Subcutaneous abdominal adipose tissue (tissue), 5 donors: ENCODE measurements around the gene NAV2.

Experiments
- H3K27ac ChIP-seq: one replicate; pipeline ENCODE4 v1.7.0; 2013; ENCODE audit warnings: low read depth, mild to moderate bottlenecking, inconsistent platforms, low read length, moderate library complexity
- H3K27me3 ChIP-seq, 5 donors: one replicate each; pipeline ENCODE4 v1.7.0; 2013; ENCODE audit warnings: low read length in 5 of 5, inconsistent platforms in 1 of 5; ENCODE audit not compliant: control insufficient read depth in 5 of 5, insufficient read depth in 4 of 5
- H3K36me3 ChIP-seq, 5 donors: one replicate each; pipeline ENCODE4 v1.7.0; 2013; ENCODE audit warnings: low read length in 5 of 5; ENCODE audit not compliant: control insufficient read depth in 5 of 5, insufficient read depth in 5 of 5
- H3K4me1 ChIP-seq, 5 donors: one replicate each; pipeline ENCODE4 v1.7.0; 2013; ENCODE audit warnings: low read length in 5 of 5, mild to moderate bottlenecking in 3 of 5, moderate library complexity in 1 of 5; ENCODE audit not compliant: control insufficient read depth in 5 of 5, insufficient read depth in 5 of 5
- H3K4me3 ChIP-seq, 5 donors: one replicate each; pipeline ENCODE4 v1.7.0; 2013; ENCODE audit warnings: low read length in 5 of 5, low read depth in 1 of 5
- H3K9ac ChIP-seq, 5 donors: one replicate each; pipeline ENCODE4 v1.7.0; 2013; ENCODE audit warnings: low read length in 5 of 5, mild to moderate bottlenecking in 4 of 5, moderate library complexity in 3 of 5
- H3K9me3 ChIP-seq, 5 donors: one replicate each; pipeline ENCODE4 v1.7.0; 2013; ENCODE audit warnings: low read length in 5 of 5; ENCODE audit not compliant: control insufficient read depth in 5 of 5
- donor health status: healthy.
- donor health status: healthy.
- donor health status: healthy.
- donor health status: healthy.
- donor health status: healthy.

Gene NAV2

GRCh38 chr11:20020198-20020597 lies 307.6 kb downstream of the NAV2 start:
- H3K27ac ChIP-seq: no peak overlapping the region
- H3K4me3 ChIP-seq: no peak overlapping the region
- H3K36me3 ChIP-seq: no peaks in the 10 kb centered on the region
- no peaks in the 10 kb centered on the region for H3K9me3 ChIP-seq
- peaks cover 0 to 7% (median 3%) of the 10 kb centered on the region in 5 donors for H3K4me1 ChIP-seq
- no peak overlapping the region for H3K9ac ChIP-seq
- peaks cover 0 to under 1% (median 0%) of the 10 kb centered on the region in 5 donors for H3K27me3 ChIP-seq

GRCh38 chr11:20020716-20021115 lies 308.1 kb downstream of the NAV2 start:
- Histone ChIP-seq H3K36me3 (no peaks in the 10 kb centered on the region), H3K9ac (no peak overlapping the region), H3K27me3 (peaks cover 0 to 4% (median 0%) of the 10 kb centered on the region in 5 donors), H3K4me1 (peaks cover 0 to 11% (median 3%) of the 10 kb centered on the region in 5 donors), H3K4me3 (no peak overlapping the region), H3K9me3 (no peaks in the 10 kb centered on the region), H3K27ac (no peak overlapping the region)

GRCh38 chr11:20021212-20021611 lies 308.6 kb downstream of the NAV2 start:
- no peaks in the 10 kb centered on the region for H3K36me3 ChIP-seq
- peaks cover 0 to 4% (median 0%) of the 10 kb centered on the region in 5 donors for H3K27me3 ChIP-seq
- no peak overlapping the region for H3K27ac ChIP-seq
- peaks cover 0 to 12% (median 3%) of the 10 kb centered on the region in 5 donors for H3K4me1 ChIP-seq
- H3K9ac ChIP-seq: no peak overlapping the region
- no peak overlapping the region for H3K4me3 ChIP-seq
- H3K9me3 ChIP-seq: no peaks in the 10 kb centered on the region

- H3K9ac ChIP-seq: no peak overlapping the region
- H3K36me3 ChIP-seq: no peaks in the 10 kb centered on the region
- peaks cover 0 to 12% (median 3%) of the 10 kb centered on the region in 5 donors for H3K4me1 ChIP-seq
- H3K27me3 ChIP-seq: peaks cover 0 to 4% (median 0%) of the 10 kb centered on the region in 5 donors
- no peak overlapping the region for H3K4me3 ChIP-seq
- no peak overlapping the region for H3K27ac ChIP-seq
- no peaks in the 10 kb centered on the region for H3K9me3 ChIP-seq
These were observed 309.2 kb downstream of the NAV2 start for GRCh38 chr11:20021771-20022362.

- no peaks in the 10 kb centered on the region for H3K9me3 ChIP-seq
- H3K9ac ChIP-seq: no peak overlapping the region
- H3K4me1 ChIP-seq: peaks cover 0 to 12% (median 3%) of the 10 kb centered on the region in 5 donors
- H3K4me3 ChIP-seq: no peak overlapping the region
- H3K27ac ChIP-seq: no peak overlapping the region
- H3K27me3 ChIP-seq: peaks cover 0 to 4% (median 0%) of the 10 kb centered on the region in 5 donors
- H3K36me3 ChIP-seq: no peaks in the 10 kb centered on the region
These were observed 309.9 kb downstream of the NAV2 start for GRCh38 chr11:20022363-20023081.

GRCh38 chr11:20023082-20023426 lies 310.4 kb downstream of the NAV2 start:
- Histone ChIP-seq H3K9me3 (no peaks in the 10 kb centered on the region), H3K4me3 (no peak overlapping the region), H3K27ac (no peak overlapping the region), H3K27me3 (peaks cover 0 to 4% (median 0%) of the 10 kb centered on the region in 5 donors), H3K9ac (no peak overlapping the region), H3K36me3 (no peaks in the 10 kb centered on the region), H3K4me1 (peaks cover 0 to 12% (median 3%) of the 10 kb centered on the region in 5 donors)

GRCh38 chr11:20024172-20024935 lies 311.7 kb downstream of the NAV2 start:
- Histone ChIP-seq H3K27me3 (peaks cover 0 to 4% (median 0%) of the 10 kb centered on the region in 5 donors), H3K4me3 (no peak overlapping the region), H3K36me3 (no peaks in the 10 kb centered on the region), H3K4me1 (peaks cover 0 to 12% (median 3%) of the 10 kb centered on the region in 5 donors), H3K9me3 (no peaks in the 10 kb centered on the region), H3K27ac (no peak overlapping the region), H3K9ac (no peak overlapping the region)

DNA sequence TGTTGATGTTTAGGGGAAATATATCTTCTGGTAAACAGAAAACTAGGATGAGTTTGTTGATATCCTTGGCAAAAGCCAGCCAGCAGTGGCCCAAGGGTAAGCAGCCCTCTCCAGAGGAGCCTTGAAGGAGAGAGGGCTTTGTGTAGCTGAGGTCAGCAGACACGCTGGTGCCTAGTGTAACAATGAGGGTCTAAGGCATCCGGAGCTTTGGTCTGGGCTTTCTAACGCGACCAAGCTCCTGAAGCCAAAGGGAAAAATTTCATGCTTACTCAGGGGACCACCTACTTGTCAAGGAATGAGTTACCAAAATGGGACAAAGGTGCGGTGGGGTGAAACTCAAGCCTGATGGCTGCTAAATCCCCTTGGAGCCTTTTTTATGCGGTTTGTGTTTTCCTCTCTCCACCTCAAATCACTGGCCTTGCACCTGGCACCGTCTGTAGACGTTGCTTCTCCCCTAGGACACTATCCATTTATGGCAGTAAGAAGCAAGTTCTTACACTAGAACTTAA lies 312.7 kb downstream of the NAV2 start:
- Histone ChIP-seq H3K27me3 (peaks cover 0 to 4% (median 0%) of the 10 kb centered on the region in 5 donors), H3K9ac (peak overlapping the region in 1 of 5 donors; percentile 17), H3K4me1 (peaks cover 0 to 12% (median 3%) of the 10 kb centered on the region in 5 donors), H3K27ac (no peak overlapping the region), H3K36me3 (no peaks in the 10 kb centered on the region), H3K9me3 (no peaks in the 10 kb centered on the region), H3K4me3 (no peak overlapping the region)

DNA sequence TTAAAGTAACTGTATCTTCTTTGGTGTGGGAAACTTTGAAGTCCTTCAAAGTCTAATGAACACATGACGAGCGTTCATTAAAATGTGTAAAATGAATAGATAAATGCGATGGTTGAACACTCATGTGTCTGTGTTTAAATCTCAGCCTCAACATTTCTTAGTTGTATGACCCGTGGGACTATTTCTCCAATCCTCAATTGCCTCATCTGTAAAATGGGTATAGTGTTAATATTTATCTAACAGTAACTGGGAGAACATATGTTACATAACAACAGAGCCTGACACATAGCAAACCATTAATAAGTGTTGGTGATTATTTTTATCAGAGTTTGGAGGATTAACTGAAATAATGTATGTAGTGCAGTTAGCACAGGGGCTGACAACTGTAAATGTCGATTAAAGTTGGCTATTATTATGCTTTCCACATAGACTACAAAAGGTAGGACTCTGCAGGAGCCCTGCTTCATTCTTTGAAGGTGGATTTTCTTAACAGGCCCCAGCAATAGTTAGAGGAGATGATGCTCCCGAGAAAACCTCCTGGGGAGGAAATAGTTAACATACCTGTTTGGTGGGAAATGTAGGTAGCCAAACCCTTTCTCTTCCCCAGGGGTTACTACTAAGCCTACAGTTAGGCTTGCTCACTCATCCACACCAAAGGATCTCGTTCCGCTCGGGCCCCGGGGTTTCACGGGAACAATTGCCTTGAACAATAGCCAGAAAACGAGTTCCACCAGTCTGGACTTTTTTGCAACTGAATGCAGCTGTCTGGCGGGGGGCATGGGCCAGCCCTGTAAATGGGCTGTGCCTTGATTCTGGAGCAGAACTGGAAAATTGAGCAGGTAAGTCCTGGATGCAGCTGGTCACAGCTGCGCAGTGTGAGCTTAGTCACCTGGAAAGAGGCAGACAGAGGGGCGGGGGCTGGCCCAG lies 314.3 kb downstream of the NAV2 start:
- Histone ChIP-seq H3K4me1 (peaks cover 0 to 12% (median 3%) of the 10 kb centered on the region in 5 donors), H3K27me3 (peaks cover 0 to 4% (median 0%) of the 10 kb centered on the region in 5 donors), H3K36me3 (no peaks in the 10 kb centered on the region), H3K9me3 (no peaks in the 10 kb centered on the region), H3K27ac (no peak overlapping the region), H3K9ac (no peak overlapping the region), H3K4me3 (no peak overlapping the region)
